Tibial nerve (tissue), 3 donors: ENCODE data around the gene OR52H1.

Source experiments
- POLR2A ChIP-seq, 2 donors: fragments of 450-650 bp; IDR thresholded peaks; one replicate each; pipeline ENCODE4 v1.6.1; 2017; ENCODE audit warnings: antibody characterized with exemption in 2 of 2, mild to moderate bottlenecking in 2 of 2, moderate library complexity in 2 of 2
- TF ChIP-seq, protein P1 (sequence below), 5 experiments: fragments of 200-600 bp in 3 of 5; fragments of 450-650 bp in 2 of 5; sonication (generic) in 3 of 5; IDR thresholded peaks; one replicate each; pipeline ENCODE4 v1.5.1; 2016 to 2019; ENCODE audit warnings: antibody characterized with exemption in 5 of 5, mild to moderate bottlenecking in 3 of 5, moderate library complexity in 2 of 5

DNA sequence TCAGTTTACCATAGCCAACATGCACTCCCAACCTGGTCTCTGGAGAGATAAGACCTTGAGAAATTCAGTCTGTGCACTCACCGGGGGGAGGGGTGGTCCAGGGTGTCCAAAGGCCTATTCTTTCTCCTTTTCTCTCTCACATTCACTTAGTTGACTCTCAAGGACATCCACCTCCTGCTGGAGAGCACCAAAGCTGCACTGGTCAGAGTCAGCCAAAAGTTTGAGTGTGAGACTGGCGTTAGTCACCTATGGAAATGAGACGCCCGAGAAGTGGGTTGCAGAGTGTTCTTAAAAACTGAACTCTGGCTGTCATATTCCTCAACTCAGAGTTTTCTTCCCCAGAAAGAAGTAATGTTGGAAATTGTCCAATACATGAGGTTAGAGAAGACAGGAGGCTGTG is 26.8 kb downstream of the OR52H1 start:
- TF ChIP-seq, protein P1, sequence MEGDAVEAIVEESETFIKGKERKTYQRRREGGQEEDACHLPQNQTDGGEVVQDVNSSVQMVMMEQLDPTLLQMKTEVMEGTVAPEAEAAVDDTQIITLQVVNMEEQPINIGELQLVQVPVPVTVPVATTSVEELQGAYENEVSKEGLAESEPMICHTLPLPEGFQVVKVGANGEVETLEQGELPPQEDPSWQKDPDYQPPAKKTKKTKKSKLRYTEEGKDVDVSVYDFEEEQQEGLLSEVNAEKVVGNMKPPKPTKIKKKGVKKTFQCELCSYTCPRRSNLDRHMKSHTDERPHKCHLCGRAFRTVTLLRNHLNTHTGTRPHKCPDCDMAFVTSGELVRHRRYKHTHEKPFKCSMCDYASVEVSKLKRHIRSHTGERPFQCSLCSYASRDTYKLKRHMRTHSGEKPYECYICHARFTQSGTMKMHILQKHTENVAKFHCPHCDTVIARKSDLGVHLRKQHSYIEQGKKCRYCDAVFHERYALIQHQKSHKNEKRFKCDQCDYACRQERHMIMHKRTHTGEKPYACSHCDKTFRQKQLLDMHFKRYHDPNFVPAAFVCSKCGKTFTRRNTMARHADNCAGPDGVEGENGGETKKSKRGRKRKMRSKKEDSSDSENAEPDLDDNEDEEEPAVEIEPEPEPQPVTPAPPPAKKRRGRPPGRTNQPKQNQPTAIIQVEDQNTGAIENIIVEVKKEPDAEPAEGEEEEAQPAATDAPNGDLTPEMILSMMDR (IDR thresholded peaks at IDR 0.05), result no peak
- no peak for TF ChIP-seq POLR2A (IDR thresholded peaks at IDR 0.05)
